WERI-Rb-1 (cell line): ENCODE data around the gene N4BP3.

Experiments
- DNase-seq: peaks from one replicate; pipeline ENCODE4 v3.0.0-alpha.2; 2020
- H3K27ac ChIP-seq: fragments of 250-450 bp; sonication (Bioruptor Pico); 2 replicates; pipeline ENCODE4 v1.5.1; 2020; ENCODE audit warnings: mild to moderate bottlenecking, moderate library complexity
- H3K27me3 ChIP-seq: fragments of 250-450 bp; sonication (Bioruptor Pico); 2 replicates; pipeline ENCODE4 v1.5.1; 2021; ENCODE audit warnings: mild to moderate bottlenecking, low read depth, moderate library complexity; ENCODE audit not compliant: insufficient read depth, severe bottlenecking
- H3K36me3 ChIP-seq: fragments of 250-450 bp; sonication (Bioruptor Pico); 2 replicates; pipeline ENCODE4 v1.5.1; 2020; ENCODE audit warnings: mild to moderate bottlenecking, moderate library complexity
- H3K4me3 ChIP-seq: 2 replicates; pipeline ENCODE4 v1.5.1; 2011; ENCODE audit warnings: low read depth, mild to moderate bottlenecking, control low read depth, low read length
- H3K9me3 ChIP-seq: fragments of 250-450 bp; sonication (Bioruptor Pico); 2 replicates; pipeline ENCODE4 v1.5.1; 2021; ENCODE audit warnings: mild to moderate bottlenecking, moderate library complexity; ENCODE audit not compliant: severe bottlenecking
- CTCF ChIP-seq: IDR thresholded peaks from 2 replicates; pipeline ENCODE4 v1.5.1; 2011; ENCODE audit warnings: low read depth, mild to moderate bottlenecking, control low read depth, inconsistent platforms, low read length

N4BP3 gene

GRCh38 chr5:178131446-178131996 lies 18.2 kb downstream of the N4BP3 start:
- peak overlapping the region; percentile 73 for H3K4me3 ChIP-seq
- TF ChIP-seq CTCF: no peak
- H3K27me3 ChIP-seq: no peaks in the 10 kb centered on the region
- H3K9me3 ChIP-seq: no peaks in the 10 kb centered on the region
- no peaks in the 10 kb centered on the region for H3K36me3 ChIP-seq
- DNase-seq: no peak
- peak overlapping the region; percentile 96 for H3K27ac ChIP-seq

GRCh38 chr5:178136990-178137389 lies 23.7 kb downstream of the N4BP3 start:
- no peak for TF ChIP-seq CTCF
- DNase-seq: no peak
- Histone ChIP-seq H3K27me3 (no peaks in the 10 kb centered on the region), H3K4me3 (no peak overlapping the region), H3K36me3 (no peaks in the 10 kb centered on the region), H3K27ac (no peak overlapping the region), H3K9me3 (no peaks in the 10 kb centered on the region)

GRCh38 chr5:178137991-178138390 lies 24.7 kb downstream of the N4BP3 start:
- Histone ChIP-seq H3K4me3 (no peak overlapping the region), H3K9me3 (no peaks in the 10 kb centered on the region), H3K36me3 (no peaks in the 10 kb centered on the region; the same call in 1 of the 2 replicates), H3K27ac (no peak overlapping the region), H3K27me3 (no peaks in the 10 kb centered on the region)
- no peak for TF ChIP-seq CTCF
- no peak for DNase-seq

- Histone ChIP-seq H3K27me3 (no peaks in the 10 kb centered on the region), H3K9me3 (no peaks in the 10 kb centered on the region), H3K27ac (no peak overlapping the region), H3K4me3 (no peak overlapping the region), H3K36me3 (peaks cover 5% of the 10 kb centered on the region; the same call in 1 of the 2 replicates)
- TF ChIP-seq CTCF: no peak
- no peak for DNase-seq
These were observed 28.2 kb downstream of the N4BP3 start for GRCh38 chr5:178141550-178141949.

GRCh38 chr5:178142642-178143041 lies 29.3 kb downstream of the N4BP3 start:
- H3K27me3 ChIP-seq: no peaks in the 10 kb centered on the region
- DNase-seq: no peak
- H3K27ac ChIP-seq: no peak overlapping the region
- peaks cover 16% of the 10 kb centered on the region; the same call in 1 of the 2 replicates for H3K36me3 ChIP-seq
- no peak for TF ChIP-seq CTCF
- H3K4me3 ChIP-seq: no peak overlapping the region
- no peaks in the 10 kb centered on the region for H3K9me3 ChIP-seq

- Histone ChIP-seq H3K4me3 (no peak overlapping the region), H3K27ac (no peak overlapping the region), H3K27me3 (no peaks in the 10 kb centered on the region), H3K9me3 (no peaks in the 10 kb centered on the region), H3K36me3 (peaks cover 17% of the 10 kb centered on the region; the same call in 1 of the 2 replicates)
- no peak for TF ChIP-seq CTCF
- DNase-seq: no peak
These were observed 29.9 kb downstream of the N4BP3 start for GRCh38 chr5:178143246-178143645.
